Heart left ventricle (tissue), 13 donors: ENCODE data around the gene LCMT2.

Experiments
- POLR2A ChIP-seq, 2 donors: fragments of 450-650 bp; IDR thresholded peaks; one replicate each; pipeline ENCODE4 v1.6.1; 2017; ENCODE audit warnings: antibody characterized with exemption in 2 of 2, mild to moderate bottlenecking in 2 of 2, moderate library complexity in 2 of 2
- TF ChIP-seq, protein P1 (sequence below), 12 donors: fragments of 200-600 bp; sonication (generic) in 4 of 12; IDR thresholded peaks; one replicate each; pipeline versions ENCODE4 v1.5.0 to v1.8.0; 2018 to 2022; ENCODE audit warnings: antibody characterized with exemption in 12 of 12, mild to moderate bottlenecking in 5 of 12
- donor health status: ischemic (EF 13 %, LVEDD 7.1; RV severe dilation, severe dysfunction).
- donor health status: DM: no; HTN: yes; CAD: no.
- donor health status: DM: no; HTN: no; CAD: no.
- donor health status: ischemic (EF 25% LVEDD 6.9; RV normal size, moderate dysfunction).
- donor health status: ischemic (EF 25% LVEDD 5.7; RV mildly dilated, moderate dysfunction).
- donor health status: ischemic (EF 35%, LVEDD 5.7; RV mildly dilated, moderate dysfunction).
- donor health status: nonischemic (EF 11% LVEDD 7.7; RV severe dilation, severe dysfunction).
- donor health status: DM: yes; HTN: yes; CAD: no.
- donor health status: PGD.
- donor health status: ischemic (EF 29% LVEDD 5.4; RV normal size, mild dysfunction).
- donor health status: nonischemic (EF 23%, LVEDD 6.1; RV moderate dilation, normal function).

DNA sequence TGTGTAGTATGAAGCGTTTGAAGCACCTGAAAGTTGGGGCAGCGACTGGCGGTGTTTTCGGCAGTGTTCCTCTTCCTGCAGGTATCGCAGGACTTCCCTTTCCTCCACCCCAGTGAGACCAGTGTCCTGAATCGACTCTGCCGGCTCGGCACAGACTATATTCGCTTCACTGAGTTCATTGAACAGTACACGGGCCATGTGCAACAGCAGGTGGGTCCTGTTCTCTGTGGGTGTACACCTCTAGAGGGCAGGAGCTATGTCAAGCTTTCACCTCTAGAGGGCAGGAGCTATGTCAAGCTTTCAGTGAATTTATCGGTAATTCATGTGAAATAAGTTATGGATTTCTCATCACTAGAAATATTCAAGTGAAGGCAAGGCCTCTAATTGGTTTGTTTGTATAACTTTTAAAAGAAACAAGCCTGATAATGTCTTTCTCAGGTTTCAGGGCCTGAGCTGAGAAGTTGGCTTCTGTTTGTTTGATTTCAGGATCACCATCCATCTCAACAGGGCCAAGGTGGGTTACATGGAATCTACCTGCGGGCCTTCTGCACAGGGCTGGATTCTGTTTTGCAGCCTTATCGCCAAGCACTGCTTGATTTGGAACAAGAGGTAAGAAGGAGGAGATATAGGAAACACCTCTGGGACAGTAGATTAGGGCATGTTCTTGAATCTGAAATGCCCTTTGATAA, 45.8 kb upstream of the LCMT2 start:
- TF ChIP-seq, protein P1, sequence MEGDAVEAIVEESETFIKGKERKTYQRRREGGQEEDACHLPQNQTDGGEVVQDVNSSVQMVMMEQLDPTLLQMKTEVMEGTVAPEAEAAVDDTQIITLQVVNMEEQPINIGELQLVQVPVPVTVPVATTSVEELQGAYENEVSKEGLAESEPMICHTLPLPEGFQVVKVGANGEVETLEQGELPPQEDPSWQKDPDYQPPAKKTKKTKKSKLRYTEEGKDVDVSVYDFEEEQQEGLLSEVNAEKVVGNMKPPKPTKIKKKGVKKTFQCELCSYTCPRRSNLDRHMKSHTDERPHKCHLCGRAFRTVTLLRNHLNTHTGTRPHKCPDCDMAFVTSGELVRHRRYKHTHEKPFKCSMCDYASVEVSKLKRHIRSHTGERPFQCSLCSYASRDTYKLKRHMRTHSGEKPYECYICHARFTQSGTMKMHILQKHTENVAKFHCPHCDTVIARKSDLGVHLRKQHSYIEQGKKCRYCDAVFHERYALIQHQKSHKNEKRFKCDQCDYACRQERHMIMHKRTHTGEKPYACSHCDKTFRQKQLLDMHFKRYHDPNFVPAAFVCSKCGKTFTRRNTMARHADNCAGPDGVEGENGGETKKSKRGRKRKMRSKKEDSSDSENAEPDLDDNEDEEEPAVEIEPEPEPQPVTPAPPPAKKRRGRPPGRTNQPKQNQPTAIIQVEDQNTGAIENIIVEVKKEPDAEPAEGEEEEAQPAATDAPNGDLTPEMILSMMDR (IDR thresholded peaks at IDR 0.05), result peak; percentile 39 to 71 (median 58)
- no peak for TF ChIP-seq POLR2A (IDR thresholded peaks at IDR 0.05)
